ENCODE data around the gene CYP2R1. TPM values are rescaled to one million over a fixed set of nuclear protein-coding genes. Genes with fewer than 3 reads are reported as not detected.
A peak's percentile ranks its signal among the peaks of the same experiment; 100 is the strongest.

The CYP2R1 gene
- total and polyA plus RNA-seq, 10 of the 15 experiments (the other 5 are each of a cell fraction or from before 2014, with no cell fraction given): 0.52 to 10.3 (median 6.3) TPM

DNA sequence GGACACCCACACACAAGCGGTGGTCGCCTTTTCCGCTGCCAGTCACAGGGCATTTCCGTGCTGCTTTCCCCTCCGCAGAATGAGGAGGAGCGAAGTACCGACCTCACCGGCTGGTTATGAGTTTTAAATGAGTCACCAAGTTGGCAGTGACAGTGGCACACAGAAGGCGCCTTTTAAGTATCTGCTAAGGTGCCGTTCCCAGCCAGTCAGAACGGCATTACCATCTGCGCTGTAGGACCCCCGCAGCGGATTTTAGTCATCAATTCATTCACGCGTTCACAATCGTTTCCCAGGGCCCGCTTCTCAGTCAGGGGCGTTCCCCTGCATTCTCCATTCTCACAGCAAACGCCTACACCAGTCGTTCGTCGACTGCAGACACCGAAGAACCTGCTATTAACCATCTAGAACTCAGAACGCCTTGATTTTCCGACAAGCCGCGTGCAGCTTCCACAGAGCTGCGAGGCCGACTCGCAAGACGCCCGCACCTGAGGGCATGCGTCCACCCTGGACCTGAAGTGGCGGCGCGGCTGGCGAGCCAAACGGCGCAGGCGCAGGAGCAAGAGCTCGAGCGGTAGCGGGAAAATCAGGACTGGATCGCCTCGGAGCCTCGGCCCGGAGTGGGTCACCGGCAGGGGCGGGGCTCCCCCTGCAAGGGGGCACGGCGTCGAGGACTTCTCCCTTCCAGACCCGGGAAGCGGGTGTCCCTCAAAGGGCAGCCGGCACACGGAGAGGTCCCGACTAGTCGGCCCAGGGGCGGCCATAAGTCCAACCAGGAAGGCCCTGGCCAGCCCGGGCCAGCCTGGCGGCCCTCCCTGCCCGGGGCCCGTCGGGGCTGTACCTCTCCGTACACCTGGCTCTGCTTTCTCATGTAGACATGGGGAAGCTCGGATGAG, 642 bp downstream of the CYP2R1 start (continued):
- TF ChIP-seq, protein P1, sequence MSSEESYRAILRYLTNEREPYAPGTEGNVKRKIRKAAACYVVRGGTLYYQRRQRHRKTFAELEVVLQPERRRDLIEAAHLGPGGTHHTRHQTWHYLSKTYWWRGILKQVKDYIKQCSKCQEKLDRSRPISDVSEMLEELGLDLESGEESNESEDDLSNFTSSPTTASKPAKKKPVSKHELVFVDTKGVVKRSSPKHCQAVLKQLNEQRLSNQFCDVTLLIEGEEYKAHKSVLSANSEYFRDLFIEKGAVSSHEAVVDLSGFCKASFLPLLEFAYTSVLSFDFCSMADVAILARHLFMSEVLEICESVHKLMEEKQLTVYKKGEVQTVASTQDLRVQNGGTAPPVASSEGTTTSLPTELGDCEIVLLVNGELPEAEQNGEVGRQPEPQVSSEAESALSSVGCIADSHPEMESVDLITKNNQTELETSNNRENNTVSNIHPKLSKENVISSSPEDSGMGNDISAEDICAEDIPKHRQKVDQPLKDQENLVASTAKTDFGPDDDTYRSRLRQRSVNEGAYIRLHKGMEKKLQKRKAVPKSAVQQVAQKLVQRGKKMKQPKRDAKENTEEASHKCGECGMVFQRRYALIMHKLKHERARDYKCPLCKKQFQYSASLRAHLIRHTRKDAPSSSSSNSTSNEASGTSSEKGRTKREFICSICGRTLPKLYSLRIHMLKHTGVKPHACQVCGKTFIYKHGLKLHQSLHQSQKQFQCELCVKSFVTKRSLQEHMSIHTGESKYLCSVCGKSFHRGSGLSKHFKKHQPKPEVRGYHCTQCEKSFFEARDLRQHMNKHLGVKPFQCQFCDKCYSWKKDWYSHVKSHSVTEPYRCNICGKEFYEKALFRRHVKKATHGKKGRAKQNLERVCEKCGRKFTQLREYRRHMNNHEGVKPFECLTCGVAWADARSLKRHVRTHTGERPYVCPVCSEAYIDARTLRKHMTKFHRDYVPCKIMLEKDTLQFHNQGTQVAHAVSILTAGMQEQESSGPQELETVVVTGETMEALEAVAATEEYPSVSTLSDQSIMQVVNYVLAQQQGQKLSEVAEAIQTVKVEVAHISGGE (CRISPR knock-in tag; IDR thresholded peaks at IDR 0.05): no peak
- peak; percentile 22; the same call in 1 of the 2 replicates for TF ChIP-seq TARDBP (IDR thresholded peaks at IDR 0.05; ENCODE audit: borderline replicate concordance)
- 0 out of 2 replicates have a peak, but pooled peaks have one; percentile 56 for TF ChIP-seq PML (IDR thresholded peaks at IDR 0.05; ENCODE audit: low read length)
- TF ChIP-seq FOXM1 (IDR thresholded peaks at IDR 0.05; ENCODE audit: low read depth, low read length): no peak; the same call in none of the 2 replicates
- 0 out of 3 replicates have a peak, but pooled peaks have one; percentile 27 for TF ChIP-seq POU2F2 (IDR thresholded peaks at IDR 0.05; ENCODE audit: borderline replicate concordance, low read depth, low read length)
- no peak for TF ChIP-seq TBL1XR1 (IDR thresholded peaks at IDR 0.05; ENCODE audit: low read depth, low read length)
- no peak for TF ChIP-seq REST (IDR thresholded peaks at IDR 0.05; ENCODE audit: low read depth, low read length)
- TF ChIP-seq ZZZ3 (IDR thresholded peaks at IDR 0.05; ENCODE audit: control insufficient read depth, insufficient read length, low read depth): no peak
- no peak for TF ChIP-seq NBN (IDR thresholded peaks at IDR 0.05)
- TF ChIP-seq ASH2L (IDR thresholded peaks at IDR 0.05; ENCODE audit: borderline replicate concordance, low read depth): no peak
- no peak for TF ChIP-seq SIX5 (IDR thresholded peaks at IDR 0.05; ENCODE audit: low read depth, low read length, severe bottlenecking)
- TF ChIP-seq MTA2 (IDR thresholded peaks at IDR 0.05; ENCODE audit: low read depth): no peak
- no peak for TF ChIP-seq SMAD1 (IDR thresholded peaks at IDR 0.05; ENCODE audit: low read depth, partially characterized antibody)
- TF ChIP-seq, protein P2, sequence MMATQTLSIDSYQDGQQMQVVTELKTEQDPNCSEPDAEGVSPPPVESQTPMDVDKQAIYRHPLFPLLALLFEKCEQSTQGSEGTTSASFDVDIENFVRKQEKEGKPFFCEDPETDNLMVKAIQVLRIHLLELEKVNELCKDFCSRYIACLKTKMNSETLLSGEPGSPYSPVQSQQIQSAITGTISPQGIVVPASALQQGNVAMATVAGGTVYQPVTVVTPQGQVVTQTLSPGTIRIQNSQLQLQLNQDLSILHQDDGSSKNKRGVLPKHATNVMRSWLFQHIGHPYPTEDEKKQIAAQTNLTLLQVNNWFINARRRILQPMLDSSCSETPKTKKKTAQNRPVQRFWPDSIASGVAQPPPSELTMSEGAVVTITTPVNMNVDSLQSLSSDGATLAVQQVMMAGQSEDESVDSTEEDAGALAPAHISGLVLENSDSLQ (IDR thresholded peaks at IDR 0.05): peak; percentile 64
- TF ChIP-seq RAD51 (IDR thresholded peaks at IDR 0.05): no peak
- TF ChIP-seq ATF3 (IDR thresholded peaks at IDR 0.05; ENCODE audit: borderline replicate concordance, extremely low read depth, low read depth, low read length): no peak
- TF ChIP-seq GATAD2B (conservative IDR thresholded peaks at IDR 0.05; ENCODE audit: low read depth): no peak
- no peak for TF ChIP-seq E2F4 (IDR thresholded peaks at IDR 0.05; ENCODE audit: low read depth, low read length)
- no peak for TF ChIP-seq MEF2A (IDR thresholded peaks at IDR 0.05; ENCODE audit: insufficient read depth, low read depth, low read length)
- TF ChIP-seq TCF3 (IDR thresholded peaks at IDR 0.05; ENCODE audit: borderline replicate concordance, insufficient read depth, low read depth, low read length): peak; percentile 84

Measured in GM12878 (cell line).